Gastrocnemius medialis (tissue), 4 donors: ENCODE data around the gene MSH2.

Experiments
- POLR2A ChIP-seq, 2 donors: fragments of 450-650 bp; IDR thresholded peaks; one replicate each; pipeline ENCODE4 v1.6.1; 2017; ENCODE audit warnings: antibody characterized with exemption in 2 of 2, mild to moderate bottlenecking in 2 of 2, moderate library complexity in 2 of 2
- TF ChIP-seq, protein P1 (sequence below), 5 experiments: fragments of 450-650 bp in 3 of 5; fragments of 200-600 bp in 2 of 5; sonication (generic) in 2 of 5; IDR thresholded peaks in 4 of 5; conservative IDR thresholded peaks in 1 of 5; 1 replicate in 4 of 5; 2 replicates in 1 of 5; pipeline ENCODE4 v1.5.1; 2016 to 2019; ENCODE audit warnings: antibody characterized with exemption in 5 of 5, mild to moderate bottlenecking in 3 of 5, moderate library complexity in 3 of 5

DNA sequence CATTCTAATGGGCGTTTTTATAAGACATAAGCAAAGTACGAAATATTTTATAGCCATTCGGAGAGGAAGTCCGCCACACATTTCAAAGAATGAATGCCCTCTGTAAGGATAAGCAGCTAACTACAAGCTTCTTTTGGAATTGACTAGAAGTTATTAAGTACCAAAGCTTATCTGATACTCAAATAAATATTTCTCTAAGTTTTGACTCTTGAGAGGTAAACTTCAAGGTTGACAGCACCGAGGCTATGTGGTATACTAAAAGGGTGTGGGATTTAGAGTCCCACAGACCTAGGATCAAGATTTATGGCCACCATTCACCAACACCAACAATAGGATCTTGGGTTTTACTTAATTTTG, 48.1 kb upstream of the MSH2 start:
- no peak for TF ChIP-seq POLR2A (IDR thresholded peaks at IDR 0.05)
- TF ChIP-seq, protein P1, sequence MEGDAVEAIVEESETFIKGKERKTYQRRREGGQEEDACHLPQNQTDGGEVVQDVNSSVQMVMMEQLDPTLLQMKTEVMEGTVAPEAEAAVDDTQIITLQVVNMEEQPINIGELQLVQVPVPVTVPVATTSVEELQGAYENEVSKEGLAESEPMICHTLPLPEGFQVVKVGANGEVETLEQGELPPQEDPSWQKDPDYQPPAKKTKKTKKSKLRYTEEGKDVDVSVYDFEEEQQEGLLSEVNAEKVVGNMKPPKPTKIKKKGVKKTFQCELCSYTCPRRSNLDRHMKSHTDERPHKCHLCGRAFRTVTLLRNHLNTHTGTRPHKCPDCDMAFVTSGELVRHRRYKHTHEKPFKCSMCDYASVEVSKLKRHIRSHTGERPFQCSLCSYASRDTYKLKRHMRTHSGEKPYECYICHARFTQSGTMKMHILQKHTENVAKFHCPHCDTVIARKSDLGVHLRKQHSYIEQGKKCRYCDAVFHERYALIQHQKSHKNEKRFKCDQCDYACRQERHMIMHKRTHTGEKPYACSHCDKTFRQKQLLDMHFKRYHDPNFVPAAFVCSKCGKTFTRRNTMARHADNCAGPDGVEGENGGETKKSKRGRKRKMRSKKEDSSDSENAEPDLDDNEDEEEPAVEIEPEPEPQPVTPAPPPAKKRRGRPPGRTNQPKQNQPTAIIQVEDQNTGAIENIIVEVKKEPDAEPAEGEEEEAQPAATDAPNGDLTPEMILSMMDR (IDR thresholded peaks at IDR 0.05 in 4 of 5, conservative IDR thresholded peaks at IDR 0.05 in 1 of 5), result no peak
